HG03571 (cell line): ENCODE data around the gene GABRE.

Source experiments
- ATAC-seq: cut with Tn5 transposase; IDR thresholded peaks from one replicate; pipeline ENCODE4 v1.9.1; 2021; ENCODE audit not compliant: unreplicated experiment

Gene GABRE

GRCh38 chrX:151974336-151975227, at the start of gene GABRE:
TSS of gene GABRE (minus strand) at chrX:151974676. CDS start at chrX:151974625, 51 bp downstream.
- no peak for ATAC-seq

GRCh38 chrX:152020888-152021287, 46.4 kb upstream of the GABRE start:
- ATAC-seq = no peak

GRCh38 chrX:151999813-152000212, 25.3 kb upstream of the GABRE start:
- no peak for ATAC-seq

- ATAC-seq = no peak
Observed at GRCh38 chrX:151997539-151997938, 23.1 kb upstream of the GABRE start.

DNA sequence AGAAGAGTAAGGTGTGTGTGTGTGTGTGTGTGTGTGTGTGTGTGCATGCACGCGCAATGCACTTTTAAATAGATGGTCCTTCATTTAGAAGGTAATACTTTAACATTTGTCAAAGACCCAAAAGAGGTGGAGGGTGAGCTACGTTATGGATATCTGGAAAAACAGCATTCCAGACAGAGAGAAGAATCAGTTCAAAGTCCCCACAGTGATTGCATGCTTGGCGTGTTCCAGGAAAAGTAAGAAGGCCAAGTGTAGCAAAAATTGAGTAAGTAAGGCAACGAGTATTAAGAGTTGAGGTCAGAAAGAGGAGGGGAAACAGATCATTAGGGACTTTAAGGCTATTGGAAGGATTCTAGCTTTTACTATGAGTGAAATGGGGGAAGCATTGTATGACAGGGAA, 21.9 kb upstream of the GABRE start:
- ATAC-seq = no peak

- ATAC-seq = no peak
Observed at GRCh38 chrX:151994476-151994875, 20.0 kb upstream of the GABRE start.

- ATAC-seq = no peak
Observed at GRCh38 chrX:151988706-151989299, 14.3 kb upstream of the GABRE start.

DNA sequence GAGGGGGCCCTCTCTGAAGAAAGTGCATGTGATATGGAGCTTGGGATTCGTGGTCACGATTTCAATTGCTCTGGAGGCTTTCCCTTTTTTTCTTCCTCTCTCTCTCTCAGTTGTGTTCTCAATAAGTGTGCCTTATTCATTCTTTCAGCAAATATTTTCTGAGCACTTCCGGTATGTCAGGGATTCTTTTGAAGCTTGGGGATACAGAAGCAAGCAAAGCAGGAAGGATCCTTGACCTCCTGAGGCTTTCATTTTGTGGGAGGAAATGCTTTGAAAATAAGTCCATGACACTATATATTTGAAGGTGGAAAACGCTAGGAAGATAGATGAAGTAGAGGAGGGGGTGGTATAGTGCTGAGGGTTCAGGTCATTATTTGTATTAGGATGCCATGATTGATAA, 12.6 kb upstream of the GABRE start:
- no peak for ATAC-seq

DNA sequence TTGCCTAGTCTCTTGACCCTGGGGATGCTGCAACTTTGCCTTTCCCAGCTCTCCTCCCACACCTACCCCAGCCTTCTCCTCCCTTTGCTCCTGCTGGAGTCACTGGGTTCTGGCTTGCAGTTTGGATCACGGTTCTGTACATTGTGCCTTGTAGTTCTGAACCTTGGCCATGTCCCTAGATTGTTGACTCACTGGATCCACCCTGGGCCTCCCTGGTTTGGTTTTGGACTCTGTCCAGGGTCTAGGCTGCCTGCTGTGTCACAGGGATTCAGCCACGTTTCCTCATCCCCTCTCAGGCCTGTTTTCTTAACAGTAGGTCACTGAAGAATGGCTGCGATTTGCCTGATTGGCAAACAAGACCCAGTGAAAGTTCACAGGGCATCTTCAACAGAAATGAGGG, 11.5 kb upstream of the GABRE start:
- ATAC-seq = no peak

GRCh38 chrX:151985531-151985930, 11.1 kb upstream of the GABRE start:
- no peak for ATAC-seq

- ATAC-seq = no peak
Observed at GRCh38 chrX:151984902-151985301, 10.4 kb upstream of the GABRE start.

GRCh38 chrX:151984328-151984727, 9.9 kb upstream of the GABRE start:
- ATAC-seq = no peak

GRCh38 chrX:151983186-151983585, 8.7 kb upstream of the GABRE start:
- ATAC-seq = no peak

DNA sequence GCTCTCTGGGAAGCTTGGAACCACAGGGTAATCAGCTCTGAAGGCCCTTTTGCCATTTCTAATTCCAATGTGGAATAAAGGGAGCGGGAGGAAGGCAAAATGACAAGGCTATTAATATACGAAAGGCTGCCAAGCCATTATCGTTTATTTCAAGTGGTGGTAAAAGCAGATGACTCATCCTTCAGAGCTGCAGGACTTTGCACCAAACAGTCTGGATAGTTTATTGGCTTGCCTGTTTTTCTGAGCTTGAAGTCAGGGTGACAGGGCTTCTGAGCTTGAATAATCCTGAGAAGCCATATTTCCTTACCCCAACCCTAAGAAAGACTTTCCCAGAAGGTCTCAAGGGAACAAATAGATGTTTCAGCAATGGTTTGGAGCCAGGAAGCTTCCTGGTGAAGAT, 7.7 kb upstream of the GABRE start:
- ATAC-seq = no peak

DNA sequence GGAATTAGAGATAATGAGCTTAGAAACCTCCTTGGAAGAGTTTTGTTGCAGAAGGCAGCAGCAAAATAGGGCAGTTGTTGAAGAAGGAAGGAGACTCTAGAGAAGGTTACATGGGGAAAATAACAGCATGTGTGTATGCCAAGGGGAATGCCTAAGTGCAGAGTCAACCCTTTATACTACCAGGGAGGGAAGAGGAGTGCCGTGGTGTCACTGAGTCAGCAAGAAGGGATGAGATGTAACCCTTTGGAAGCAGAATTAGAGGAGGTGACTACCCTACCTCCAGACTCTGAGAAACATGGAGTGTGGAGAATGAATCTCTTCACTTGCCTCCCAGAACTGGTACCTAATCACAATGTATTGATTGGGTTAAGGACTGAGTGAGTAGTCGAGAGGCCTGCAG, 6.7 kb upstream of the GABRE start:
- ATAC-seq = no peak

DNA sequence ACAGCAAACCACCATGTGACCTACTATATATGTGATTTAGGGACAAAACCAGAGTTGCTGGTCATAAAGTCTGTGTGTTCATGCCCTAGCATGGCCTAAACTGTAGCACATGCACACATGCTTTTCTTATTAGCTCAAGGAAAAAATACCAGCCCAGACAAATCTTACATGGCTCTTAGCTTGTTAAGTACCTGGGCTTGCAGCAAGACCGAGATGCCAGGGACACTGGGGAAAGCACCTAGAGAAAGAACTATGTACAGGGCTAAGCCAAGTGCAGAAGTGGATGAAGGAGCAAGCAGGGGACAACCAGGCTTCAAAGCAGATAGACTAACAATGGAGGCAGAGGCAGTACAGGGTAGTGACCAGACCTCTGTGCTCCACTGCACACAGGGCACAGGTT, 3.4 kb upstream of the GABRE start:
- no peak for ATAC-seq

DNA sequence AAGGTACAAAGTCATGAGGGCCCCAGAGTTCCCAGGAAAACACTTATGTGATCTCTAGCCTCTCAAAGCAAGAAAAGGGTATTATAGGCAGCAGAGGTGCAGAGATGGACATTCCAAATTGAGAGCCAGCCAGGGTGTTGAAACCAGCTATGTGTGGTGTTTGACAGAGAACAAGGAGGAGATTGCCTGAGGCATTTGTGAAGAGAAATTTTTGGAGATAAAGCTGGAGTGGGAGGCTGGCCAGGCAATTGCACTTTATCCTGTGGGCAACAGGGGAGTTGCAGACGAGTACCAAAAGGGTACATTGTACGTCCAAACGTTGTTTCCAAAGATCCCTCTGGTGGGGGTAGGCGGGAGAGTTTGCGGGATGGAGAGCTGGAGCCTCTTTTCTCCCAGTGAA, 2.5 kb upstream of the GABRE start:
- no peak for ATAC-seq

GRCh38 chrX:151975736-151976275, 1.3 kb upstream of the GABRE start:
- ATAC-seq = no peak

DNA sequence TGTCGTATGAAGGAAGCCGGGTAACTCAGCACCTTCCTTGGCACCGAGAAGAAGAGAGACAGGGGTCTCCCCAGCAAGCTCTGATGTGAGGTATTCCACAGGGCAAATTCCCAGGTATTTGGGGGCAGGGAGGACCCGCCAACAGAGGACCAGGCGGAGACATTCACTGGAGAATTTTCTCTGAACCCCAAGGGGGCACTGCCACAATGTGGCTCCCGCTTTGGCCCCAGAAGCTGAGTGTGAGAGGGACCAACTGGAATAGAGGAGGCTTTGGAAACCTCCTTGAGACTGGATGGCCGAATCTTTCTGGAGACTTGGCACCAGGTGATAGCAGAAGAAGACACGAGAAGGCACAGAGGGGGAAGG, 735 bp upstream of the GABRE start:
- ATAC-seq = no peak

DNA sequence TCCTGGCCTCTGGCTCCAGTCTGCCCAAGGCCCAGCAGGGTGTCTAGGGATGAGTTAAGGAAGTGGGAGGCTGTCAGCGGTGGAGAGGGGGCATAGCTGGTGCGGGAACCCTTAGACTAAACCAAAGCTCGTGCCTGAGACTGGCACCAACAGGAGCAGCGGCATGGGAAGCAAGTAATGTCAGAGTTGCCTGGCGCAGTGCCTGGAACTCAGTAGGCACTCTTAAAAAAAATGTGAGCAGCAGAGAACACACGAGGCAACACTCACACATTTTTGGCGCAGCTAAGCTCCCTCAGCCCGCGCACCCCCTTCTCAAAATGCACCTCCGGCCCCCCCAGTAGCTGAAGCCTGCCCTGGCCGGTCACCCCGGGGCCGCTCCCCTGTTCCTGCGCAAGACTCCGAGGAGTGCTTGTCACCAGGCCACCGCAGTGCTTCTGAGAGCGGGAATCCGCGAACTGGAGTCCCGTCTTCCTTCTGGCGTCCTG, 583 bp downstream of the GABRE start:
- ATAC-seq = no peak

GRCh38 chrX:151973060-151973661, 1.3 kb downstream of the GABRE start:
- no peak for ATAC-seq

- no peak for ATAC-seq
Observed at GRCh38 chrX:151970661-151971060, 3.8 kb downstream of the GABRE start.
